ENCODE measurements around the gene RLF. TPM values are rescaled to one million over a fixed set of nuclear protein-coding genes. Genes with fewer than 3 reads are reported as not detected.

RLF gene
- total and polyA plus RNA-seq, 7 donors = 2.4 to 27.6 (median 19.9) TPM

GRCh38 chr1:40161888-40162397 lies 756 bp downstream of the RLF start:
- Histone ChIP-seq H3K4me1 (peaks cover 0 to 44% (median 35%) of the 10 kb centered on the region in 4 donors), H3K27me3 (no peaks in the 10 kb centered on the region), H3K36me3 (no peaks in the 10 kb centered on the region), H3K27ac (peak overlapping the region; percentile 92 to 97 (median 94)), H3K9me3 (no peaks in the 10 kb centered on the region), H3K4me3 (peak overlapping the region; percentile 69 to 97 (median 84))
- intact Hi-C loops (cut with DNase I) = loop anchor here (2.0 kb wide), 2 partner anchors 97 to 153 kb away; partner anchors contain the start of gene ZMPSTE24
- TF ChIP-seq POLR2AphosphoS5 (IDR thresholded peaks at IDR 0.05) (no peak), CTCF (IDR thresholded peaks at IDR 0.05) (no peak), POLR2A (IDR thresholded peaks at IDR 0.05) (no peak), EP300 (IDR thresholded peaks at IDR 0.05) (no peak)
- WGBS, 2 donors = 0 to 1% methylated on average over 16 of the region's 16 CpGs
- DNase-seq = no peak

GRCh38 chr1:40162753-40163441 lies 1.7 kb downstream of the RLF start:
- Histone ChIP-seq H3K4me1 (peaks cover 0 to 44% (median 35%) of the 10 kb centered on the region in 4 donors), H3K36me3 (no peaks in the 10 kb centered on the region), H3K27ac (peak overlapping the region in 3 of 4 donors; percentile 39 to 97 (median 92)), H3K9me3 (no peaks in the 10 kb centered on the region), H3K27me3 (no peaks in the 10 kb centered on the region), H3K4me3 (peak overlapping the region; percentile 69 to 97 (median 84))
- no peak for DNase-seq
- intact Hi-C loops (cut with DNase I) = no loop called here
- 9 to 18% methylated on average over 4 of the region's 4 CpGs for WGBS, 2 donors
- TF ChIP-seq EP300 (IDR thresholded peaks at IDR 0.05) (no peak), CTCF (IDR thresholded peaks at IDR 0.05) (no peak), POLR2A (IDR thresholded peaks at IDR 0.05) (no peak), POLR2AphosphoS5 (IDR thresholded peaks at IDR 0.05) (no peak)

DNA sequence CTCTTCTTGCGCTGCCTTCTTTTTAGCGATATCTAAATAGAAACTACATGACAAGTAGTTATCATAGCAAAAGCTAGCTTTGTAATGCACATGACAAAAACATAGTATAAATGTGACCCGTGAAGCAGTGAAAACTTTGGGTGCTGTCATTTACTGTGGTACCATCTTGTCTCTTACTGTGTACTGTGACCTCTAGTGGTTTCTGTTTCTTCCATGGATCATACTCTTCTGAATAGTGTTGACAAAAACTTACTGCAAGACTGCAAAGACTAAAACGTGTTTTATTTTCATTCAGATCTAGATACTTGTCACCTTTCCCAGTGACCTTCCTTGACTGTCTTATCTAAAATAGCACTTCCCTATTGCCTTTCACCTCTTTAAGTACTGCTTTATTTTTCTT lies 6.1 kb downstream of the RLF start:
- H3K27me3 ChIP-seq = no peaks in the 10 kb centered on the region

DNA sequence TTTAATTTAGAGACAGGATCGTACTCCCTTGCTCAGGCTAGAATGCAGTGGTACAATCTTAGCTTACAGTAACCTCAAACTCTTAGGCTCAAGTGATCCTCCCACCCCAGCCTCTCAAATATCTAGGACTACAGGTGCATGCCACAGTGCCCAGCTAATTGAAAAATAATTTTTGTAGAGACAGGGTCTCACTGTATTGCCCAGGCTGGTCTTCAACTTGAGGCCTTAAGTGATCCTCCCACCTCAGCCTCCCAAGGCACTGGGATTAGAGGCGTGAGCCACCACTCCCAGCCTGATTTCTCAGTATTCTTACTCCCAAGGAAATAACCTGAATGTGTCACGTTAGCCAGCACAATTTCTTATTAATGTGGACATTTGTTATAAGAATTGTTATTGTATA lies 9.8 kb downstream of the RLF start:
- no peaks in the 10 kb centered on the region for H3K9me3 ChIP-seq
- no peak for DNase-seq
- TF ChIP-seq POLR2AphosphoS5 (IDR thresholded peaks at IDR 0.05) (no peak), CTCF (IDR thresholded peaks at IDR 0.05) (no peak), POLR2A (IDR thresholded peaks at IDR 0.05) (no peak), EP300 (IDR thresholded peaks at IDR 0.05) (no peak)
- WGBS, 2 donors = 82 to 87% methylated on average over 3 of the region's 3 CpGs
- peaks cover 0 to 21% (median 4%) of the 10 kb centered on the region in 4 donors for H3K4me1 ChIP-seq
- intact Hi-C loops (cut with DNase I) = no loop called here
- H3K36me3 ChIP-seq = no peaks in the 10 kb centered on the region
- H3K4me3 ChIP-seq = no peak overlapping the region
- H3K27me3 ChIP-seq = no peaks in the 10 kb centered on the region
- no peak overlapping the region for H3K27ac ChIP-seq

More for the DNA sequence above, 6.1 kb downstream of the RLF start:
- WGBS, 2 donors = 74 to 79% methylated on average over 4 of the region's 4 CpGs
- Histone ChIP-seq H3K4me1 (peaks cover 0 to 37% (median 29%) of the 10 kb centered on the region in 4 donors), H3K36me3 (no peaks in the 10 kb centered on the region), H3K4me3 (no peak overlapping the region), H3K9me3 (no peaks in the 10 kb centered on the region), H3K27ac (no peak overlapping the region)
- no peak for TF ChIP-seq POLR2A (IDR thresholded peaks at IDR 0.05)
- TF ChIP-seq EP300 (IDR thresholded peaks at IDR 0.05) = no peak
- no peak for TF ChIP-seq POLR2AphosphoS5 (IDR thresholded peaks at IDR 0.05)
- no peak for TF ChIP-seq CTCF (IDR thresholded peaks at IDR 0.05)
- no peak for DNase-seq
- intact Hi-C loops (cut with DNase I) = no loop called here
